Tibial artery (tissue), 4 donors: ENCODE measurements around the gene ZBTB4.

Experiments used
- DNase-seq, 2 donors: peaks; one replicate each; pipeline ENCODE4 v3.0.0-alpha.2; 2019
- H3K27ac ChIP-seq, 2 donors: fragments of 200-600 bp; sonication (generic) in 1 of 2; 1 replicate in 1 of 2; 2 replicates in 1 of 2; pipeline ENCODE4 v1.5.1; 2018 to 2019; ENCODE audit warnings: mild to moderate bottlenecking in 1 of 2
- H3K27me3 ChIP-seq, 2 donors: fragments of 200-600 bp; sonication (generic) in 1 of 2; one replicate each; pipeline versions ENCODE4 v1.5.1 to v1.6.0; 2016 to 2019
- H3K36me3 ChIP-seq, 3 donors: fragments of 200-600 bp; sonication (generic) in 2 of 3; one replicate each; pipeline ENCODE4 v1.5.1; 2016 to 2019; ENCODE audit warnings: mild to moderate bottlenecking in 2 of 3
- H3K4me1 ChIP-seq, 4 donors: fragments of 200-600 bp; sonication (generic) in 2 of 4; 1 replicate in 3 of 4; 2 replicates in 1 of 4; pipeline ENCODE4 v1.5.1; 2016 to 2019
- H3K4me3 ChIP-seq, 2 donors: fragments of 200-600 bp; sonication (generic) in 1 of 2; 1 replicate in 1 of 2; 2 replicates in 1 of 2; pipeline ENCODE4 v1.5.1; 2018 to 2019; ENCODE audit warnings: mild to moderate bottlenecking in 2 of 2
- H3K9me3 ChIP-seq, 3 donors: fragments of 200-600 bp; sonication (generic) in 1 of 3; one replicate each; pipeline ENCODE4 v1.5.1; 2016 to 2019
- intact Hi-C: fragments of 100-400 bp; cut with DNase I; formaldehyde crosslinking; loops from one replicate; pipeline ENCODE4 v1.15.0; 2023; ENCODE audit warnings: low total_unique reads
- TF ChIP-seq, protein P1 (sequence below), 2 experiments: fragments of 200-600 bp in 1 of 2; fragments of 450-650 bp in 1 of 2; IDR thresholded peaks; one replicate each; pipeline ENCODE4 v1.5.1; 2017 to 2019; ENCODE audit warnings: antibody characterized with exemption in 2 of 2, mild to moderate bottlenecking in 1 of 2, moderate library complexity in 1 of 2

The ZBTB4 gene

DNA sequence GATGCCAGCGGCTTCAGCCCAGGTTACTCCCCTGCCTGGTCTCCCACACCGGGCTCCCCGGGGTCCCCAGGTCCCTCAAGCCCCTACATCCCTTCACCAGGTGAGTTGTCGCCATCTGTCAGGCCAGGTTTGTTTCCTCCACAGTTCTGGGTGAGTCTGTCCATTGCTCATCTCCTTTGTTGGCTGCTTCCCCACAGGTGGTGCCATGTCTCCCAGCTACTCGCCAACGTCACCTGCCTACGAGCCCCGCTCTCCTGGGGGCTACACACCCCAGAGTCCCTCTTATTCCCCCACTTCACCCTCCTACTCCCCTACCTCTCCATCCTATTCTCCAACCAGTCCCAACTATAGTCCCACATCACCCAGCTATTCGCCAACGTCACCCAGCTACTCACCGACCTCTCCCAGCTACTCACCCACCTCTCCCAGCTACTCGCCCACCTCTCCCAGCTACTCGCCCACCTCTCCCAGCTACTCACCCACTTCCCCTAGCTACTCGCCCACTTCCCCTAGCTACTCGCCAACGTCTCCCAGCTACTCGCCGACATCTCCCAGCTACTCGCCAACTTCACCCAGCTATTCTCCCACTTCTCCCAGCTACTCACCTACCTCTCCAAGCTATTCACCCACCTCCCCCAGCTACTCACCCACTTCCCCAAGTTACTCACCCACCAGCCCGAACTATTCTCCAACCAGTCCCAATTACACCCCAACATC lies 33.6 kb upstream of the ZBTB4 start:
- no peak overlapping the region for H3K4me3 ChIP-seq
- H3K4me1 ChIP-seq: no peaks in the 10 kb centered on the region
- H3K9me3 ChIP-seq: no peaks in the 10 kb centered on the region
- H3K27ac ChIP-seq: no peak overlapping the region
- no peaks in the 10 kb centered on the region for H3K27me3 ChIP-seq
- no peak for DNase-seq
- TF ChIP-seq, protein P1, sequence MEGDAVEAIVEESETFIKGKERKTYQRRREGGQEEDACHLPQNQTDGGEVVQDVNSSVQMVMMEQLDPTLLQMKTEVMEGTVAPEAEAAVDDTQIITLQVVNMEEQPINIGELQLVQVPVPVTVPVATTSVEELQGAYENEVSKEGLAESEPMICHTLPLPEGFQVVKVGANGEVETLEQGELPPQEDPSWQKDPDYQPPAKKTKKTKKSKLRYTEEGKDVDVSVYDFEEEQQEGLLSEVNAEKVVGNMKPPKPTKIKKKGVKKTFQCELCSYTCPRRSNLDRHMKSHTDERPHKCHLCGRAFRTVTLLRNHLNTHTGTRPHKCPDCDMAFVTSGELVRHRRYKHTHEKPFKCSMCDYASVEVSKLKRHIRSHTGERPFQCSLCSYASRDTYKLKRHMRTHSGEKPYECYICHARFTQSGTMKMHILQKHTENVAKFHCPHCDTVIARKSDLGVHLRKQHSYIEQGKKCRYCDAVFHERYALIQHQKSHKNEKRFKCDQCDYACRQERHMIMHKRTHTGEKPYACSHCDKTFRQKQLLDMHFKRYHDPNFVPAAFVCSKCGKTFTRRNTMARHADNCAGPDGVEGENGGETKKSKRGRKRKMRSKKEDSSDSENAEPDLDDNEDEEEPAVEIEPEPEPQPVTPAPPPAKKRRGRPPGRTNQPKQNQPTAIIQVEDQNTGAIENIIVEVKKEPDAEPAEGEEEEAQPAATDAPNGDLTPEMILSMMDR (IDR thresholded peaks at IDR 0.05): no peak
- peaks cover 58 to 67% (median 64%) of the 10 kb centered on the region in 3 donors for H3K36me3 ChIP-seq
- intact Hi-C loops: no loop called here

DNA sequence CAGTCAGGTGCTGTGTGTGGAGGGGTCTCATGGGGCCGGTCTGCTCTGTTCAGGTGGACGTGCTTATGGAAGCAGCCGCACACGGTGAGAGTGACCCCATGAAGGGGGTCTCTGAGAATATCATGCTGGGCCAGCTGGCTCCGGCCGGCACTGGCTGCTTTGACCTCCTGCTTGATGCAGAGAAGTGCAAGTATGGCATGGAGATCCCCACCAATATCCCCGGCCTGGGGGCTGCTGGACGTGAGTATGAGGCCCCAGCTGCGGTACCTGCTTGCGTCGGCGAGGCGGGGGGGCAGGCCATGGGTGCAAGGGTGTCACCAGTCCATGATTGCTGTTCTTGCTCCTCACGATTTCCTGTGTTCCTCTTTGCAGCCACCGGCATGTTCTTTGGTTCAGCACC lies 32.7 kb upstream of the ZBTB4 start:
- H3K36me3 ChIP-seq: peaks cover 64 to 75% (median 71%) of the 10 kb centered on the region in 3 donors
- intact Hi-C loops: no loop called here
- TF ChIP-seq, protein P1 (IDR thresholded peaks at IDR 0.05): no peak

DNA sequence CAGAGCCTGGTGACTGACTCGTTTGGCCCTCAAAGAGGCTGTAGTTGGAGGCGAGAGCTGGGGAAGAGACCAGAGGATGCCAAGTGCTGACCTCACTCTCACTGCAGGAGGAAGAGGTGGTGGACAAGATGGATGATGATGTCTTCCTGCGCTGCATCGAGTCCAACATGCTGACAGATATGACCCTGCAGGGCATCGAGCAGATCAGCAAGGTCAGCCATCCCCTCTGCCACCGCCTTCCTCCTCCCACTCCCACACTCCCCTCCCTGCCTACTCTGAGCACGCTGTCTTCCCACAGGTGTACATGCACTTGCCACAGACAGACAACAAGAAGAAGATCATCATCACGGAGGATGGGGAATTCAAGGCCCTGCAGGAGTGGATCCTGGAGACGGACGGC lies 31.7 kb upstream of the ZBTB4 start:
- no peaks in the 10 kb centered on the region for H3K4me1 ChIP-seq
- peaks cover 73 to 85% (median 78%) of the 10 kb centered on the region in 3 donors for H3K36me3 ChIP-seq
- TF ChIP-seq, protein P1 (IDR thresholded peaks at IDR 0.05): no peak
- no peaks in the 10 kb centered on the region for H3K9me3 ChIP-seq
- no peak overlapping the region for H3K4me3 ChIP-seq
- no peak overlapping the region for H3K27ac ChIP-seq
- H3K27me3 ChIP-seq: no peaks in the 10 kb centered on the region
- no peak for DNase-seq
- intact Hi-C loops: no loop called here

More for the DNA sequence above, 32.7 kb upstream of the ZBTB4 start:
- Histone ChIP-seq H3K27me3 (no peaks in the 10 kb centered on the region), H3K27ac (no peak overlapping the region), H3K4me1 (no peaks in the 10 kb centered on the region), H3K4me3 (no peak overlapping the region), H3K9me3 (no peaks in the 10 kb centered on the region)
- DNase-seq: no peak

DNA sequence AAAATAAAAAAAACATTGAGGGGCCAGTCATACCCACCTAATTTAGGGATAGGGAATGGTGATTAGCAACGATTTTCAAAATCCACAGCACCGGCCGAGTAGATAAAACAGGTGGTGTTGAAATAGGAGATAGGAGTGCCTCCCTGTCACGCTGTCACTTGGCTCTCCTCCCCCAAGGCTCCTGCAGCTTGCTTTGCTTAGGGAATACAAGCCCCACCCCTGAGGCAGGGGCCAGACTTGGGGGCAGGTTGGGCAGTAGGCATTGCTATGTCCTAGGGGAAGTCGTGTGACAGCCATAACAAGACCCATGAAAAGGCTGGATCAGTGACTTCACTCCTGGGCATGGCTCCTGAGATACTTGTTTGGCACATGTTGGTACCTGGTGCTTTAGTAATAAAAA lies 30.5 kb upstream of the ZBTB4 start:
- Histone ChIP-seq H3K9me3 (no peaks in the 10 kb centered on the region), H3K4me1 (no peaks in the 10 kb centered on the region), H3K36me3 (peaks cover 84 to 97% (median 89%) of the 10 kb centered on the region in 3 donors), H3K27me3 (no peaks in the 10 kb centered on the region), H3K27ac (no peak overlapping the region), H3K4me3 (no peak overlapping the region)
- TF ChIP-seq, protein P1 (IDR thresholded peaks at IDR 0.05): no peak
- intact Hi-C loops: no loop called here
- DNase-seq: no peak

DNA sequence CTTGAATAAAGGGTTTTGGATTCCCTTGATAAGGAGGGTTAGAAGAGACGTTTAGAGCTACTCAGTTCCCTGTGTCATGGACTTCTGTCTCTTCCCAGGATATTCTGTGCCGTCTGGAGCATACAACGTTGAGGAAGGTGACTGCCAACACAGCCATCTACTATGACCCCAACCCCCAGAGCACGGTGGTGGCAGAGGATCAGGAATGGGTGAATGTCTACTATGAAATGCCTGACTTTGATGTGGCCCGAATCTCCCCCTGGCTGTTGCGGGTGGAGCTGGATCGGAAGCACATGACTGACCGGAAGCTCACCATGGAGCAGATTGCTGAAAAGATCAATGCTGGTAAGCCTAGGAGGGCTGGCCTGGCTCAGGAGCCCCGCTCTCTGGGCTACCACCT lies 29.4 kb upstream of the ZBTB4 start:
- H3K27ac ChIP-seq: no peak overlapping the region
- H3K4me1 ChIP-seq: no peaks in the 10 kb centered on the region
- peaks cover 86 to 100% (median 90%) of the 10 kb centered on the region in 3 donors for H3K36me3 ChIP-seq
- DNase-seq: no peak
- TF ChIP-seq, protein P1 (IDR thresholded peaks at IDR 0.05): no peak
- intact Hi-C loops: no loop called here
- no peaks in the 10 kb centered on the region for H3K27me3 ChIP-seq
- H3K4me3 ChIP-seq: no peak overlapping the region
- H3K9me3 ChIP-seq: no peaks in the 10 kb centered on the region
